ENCODE results near the gene CD4. TPM values are rescaled to one million over a fixed set of nuclear protein-coding genes. Genes with fewer than 3 reads are reported as not detected.

Gene CD4
- total and polyA plus RNA-seq, 2 donors (not counting 3 experiments of a cell fraction or from before 2014, with no cell fraction given) = not detected

DNA sequence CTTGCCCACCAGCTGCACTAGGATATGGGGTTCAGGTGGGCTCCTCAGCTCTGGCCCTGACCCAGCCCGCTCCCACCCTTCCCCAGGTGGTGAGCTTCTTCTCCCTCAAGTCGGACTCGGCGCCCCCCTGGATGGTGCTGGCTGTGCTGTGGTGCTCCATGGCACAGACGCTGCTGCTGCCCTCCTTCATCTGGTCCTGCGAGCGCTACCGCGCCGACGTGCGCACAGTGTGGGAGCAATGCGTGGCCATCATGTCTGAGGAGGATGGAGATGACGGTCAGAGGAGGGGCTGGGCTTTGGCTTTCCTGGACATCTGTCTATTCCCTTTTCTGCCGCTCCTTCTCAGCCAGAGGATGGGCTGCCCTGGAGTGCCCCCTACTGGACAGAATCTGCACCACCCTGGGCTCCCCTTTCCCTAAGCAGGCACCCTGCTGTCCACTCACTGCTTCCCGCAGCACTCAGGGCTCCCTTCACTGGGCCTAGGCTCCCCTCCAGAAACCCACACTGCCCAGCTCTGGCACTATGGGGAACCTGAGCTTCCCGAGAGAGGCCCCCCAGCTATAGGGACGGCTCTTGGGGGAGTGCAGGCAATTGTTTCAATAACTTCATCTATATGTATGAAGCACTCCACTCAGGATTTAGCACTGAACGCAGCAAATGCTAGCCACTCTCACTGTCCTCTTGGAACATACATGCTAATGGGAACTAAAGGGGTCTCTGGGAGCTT is 36.2 kb downstream of the CD4 start:
- Histone ChIP-seq H3K9me1 (replicated peaks; ENCODE audit: control insufficient read depth, extremely low read depth, insufficient read depth, low read length) (no peaks in the 10 kb centered on the region), H3K36me3 (ENCODE audit: control insufficient read depth in 2 of 2, extremely low read depth in 1 of 2, insufficient read depth in 2 of 2, low read length in 2 of 2) (peaks cover 0 to 2% of the 10 kb centered on the region in 2 experiments), H3K27ac (ENCODE audit: insufficient read depth, low read depth, low read length) (no peak overlapping the region), H3K9ac (replicated peaks; ENCODE audit: extremely low read depth, insufficient read depth, low read length) (no peak overlapping the region), H3K4me2 (ENCODE audit: insufficient read depth, low read length) (no peak overlapping the region), H3K9me3 (replicated peaks; ENCODE audit: control insufficient read depth, insufficient read depth, low read length) (no peaks in the 10 kb centered on the region), H3K79me2 (ENCODE audit: control insufficient read depth, insufficient read depth, low read length) (peaks cover 23% of the 10 kb centered on the region), H4K20me1 (replicated peaks; ENCODE audit: control insufficient read depth, extremely low read depth, insufficient read depth, low read length) (no peaks in the 10 kb centered on the region), H3K27me3 (ENCODE audit: control insufficient read depth in 2 of 2, insufficient read depth in 2 of 2, low read length in 2 of 2) (peaks cover 3% of the 10 kb centered on the region in 2 experiments), H2AFZ (ENCODE audit: low read depth, low read length) (peak overlapping the region; percentile 15), H3K4me3 (replicated peaks in 1 of 3; ENCODE audit: insufficient read depth in 1 of 3, low read depth in 1 of 3, low read length in 3 of 3) (no peak overlapping the region), H3K4me1 (ENCODE audit: control insufficient read depth, extremely low read depth, insufficient read depth, low read length) (peaks cover 23% of the 10 kb centered on the region)
- DNase-seq (ENCODE audit: low read depth, low spot score) = peak; percentile 87
- FAIRE-seq = peak; percentile 96
- TF ChIP-seq POLR2AphosphoS5 (IDR thresholded peaks at IDR 0.05; ENCODE audit: insufficient read depth, low read depth, low read length) (peak; percentile 29), FOS (IDR thresholded peaks at IDR 0.05; ENCODE audit: borderline replicate concordance, insufficient read depth, low read length) (peak; percentile 2), GATA2 (IDR thresholded peaks at IDR 0.05; ENCODE audit: insufficient read depth, insufficient read length, low read depth, low read length) (no peak)
- TF ChIP-seq, protein P1, sequence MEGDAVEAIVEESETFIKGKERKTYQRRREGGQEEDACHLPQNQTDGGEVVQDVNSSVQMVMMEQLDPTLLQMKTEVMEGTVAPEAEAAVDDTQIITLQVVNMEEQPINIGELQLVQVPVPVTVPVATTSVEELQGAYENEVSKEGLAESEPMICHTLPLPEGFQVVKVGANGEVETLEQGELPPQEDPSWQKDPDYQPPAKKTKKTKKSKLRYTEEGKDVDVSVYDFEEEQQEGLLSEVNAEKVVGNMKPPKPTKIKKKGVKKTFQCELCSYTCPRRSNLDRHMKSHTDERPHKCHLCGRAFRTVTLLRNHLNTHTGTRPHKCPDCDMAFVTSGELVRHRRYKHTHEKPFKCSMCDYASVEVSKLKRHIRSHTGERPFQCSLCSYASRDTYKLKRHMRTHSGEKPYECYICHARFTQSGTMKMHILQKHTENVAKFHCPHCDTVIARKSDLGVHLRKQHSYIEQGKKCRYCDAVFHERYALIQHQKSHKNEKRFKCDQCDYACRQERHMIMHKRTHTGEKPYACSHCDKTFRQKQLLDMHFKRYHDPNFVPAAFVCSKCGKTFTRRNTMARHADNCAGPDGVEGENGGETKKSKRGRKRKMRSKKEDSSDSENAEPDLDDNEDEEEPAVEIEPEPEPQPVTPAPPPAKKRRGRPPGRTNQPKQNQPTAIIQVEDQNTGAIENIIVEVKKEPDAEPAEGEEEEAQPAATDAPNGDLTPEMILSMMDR (IDR thresholded peaks at IDR 0.05; ENCODE audit: extremely low read depth in 1 of 2, insufficient read depth in 1 of 2, low read depth in 1 of 2, low read length in 2 of 2) = peak; percentile 95
- dilution Hi-C loops (cut with MboI; ENCODE audit: extremely low pct_ligation_motif_present, low sequenced_read_pairs) = no loop called here
- CTCF ChIA-PET = interaction anchor here (0.6 to 12.0 kb wide), 24 partner anchors 9 to 272 kb away, joined by 3 to 148 read pairs (median 5); partner anchors contain the start of genes CD4, COPS7A, LAG3 and MLF2
- no TSS peak for BruUV-seq (replicated peaks)
- intact Hi-C loops (cut with micrococcal nuclease) = loop anchor here (1.0 kb wide), 5 partner anchors 46 to 208 kb away; partner anchors contain the start of gene MLF2
- POLR2A ChIA-PET = interaction anchor here (1.1 kb wide), 1 partner anchor 59 kb away, joined by 4 read pairs; the partner anchor contains the start of gene PTMS
